GM19438 (cell line): ENCODE results near the gene HFE.
"Not testable (repeated sequence)": the region's sequence is repeated elsewhere in the genome, so short reads cannot be mapped to it uniquely, and the experiment has no call there.

Experiments
- ATAC-seq: cut with Tn5 transposase; IDR thresholded peaks from one replicate; pipeline ENCODE4 v1.9.1; 2021; ENCODE audit warnings: low read depth; ENCODE audit not compliant: unreplicated experiment

Gene HFE

DNA sequence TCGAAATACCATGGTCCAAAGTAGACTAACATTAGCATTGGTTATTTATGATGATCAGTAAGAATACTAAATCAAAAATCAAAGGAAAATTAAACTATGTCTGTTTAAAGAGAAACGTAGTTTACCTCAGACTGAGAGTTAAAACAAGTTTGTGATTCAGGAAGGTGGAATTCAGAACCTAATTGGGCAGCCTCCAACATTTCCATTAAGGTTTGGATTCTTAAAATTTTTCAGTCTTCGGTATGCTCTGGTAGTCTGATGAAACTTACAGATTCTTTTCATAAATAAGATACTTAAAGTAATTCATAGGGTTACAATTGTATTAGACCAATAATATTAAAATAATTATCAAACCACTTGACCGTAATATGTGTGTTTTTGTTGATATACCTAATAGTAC lies 18.6 kb downstream of the HFE start:
- ATAC-seq = no peak

DNA sequence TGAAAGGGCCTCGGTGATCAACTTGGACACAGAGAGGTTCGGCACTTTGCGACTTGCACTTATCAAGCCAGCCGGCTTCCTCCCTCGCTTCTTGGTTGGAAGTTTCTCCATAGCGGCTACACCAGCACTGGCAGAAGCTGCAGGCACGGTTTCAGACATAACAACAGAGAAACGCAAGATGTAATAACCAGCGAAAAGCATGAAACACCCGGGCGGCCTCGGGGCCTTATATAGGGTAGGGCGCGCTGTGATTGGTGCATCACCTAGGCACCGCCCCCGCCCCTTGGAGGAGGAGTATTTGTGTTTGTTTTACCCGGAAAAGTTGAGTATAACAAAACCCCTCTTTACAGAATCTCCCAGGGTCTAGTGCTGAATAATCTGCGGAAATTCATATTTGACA lies 20.7 kb downstream of the HFE start:
- ATAC-seq = no peak

DNA sequence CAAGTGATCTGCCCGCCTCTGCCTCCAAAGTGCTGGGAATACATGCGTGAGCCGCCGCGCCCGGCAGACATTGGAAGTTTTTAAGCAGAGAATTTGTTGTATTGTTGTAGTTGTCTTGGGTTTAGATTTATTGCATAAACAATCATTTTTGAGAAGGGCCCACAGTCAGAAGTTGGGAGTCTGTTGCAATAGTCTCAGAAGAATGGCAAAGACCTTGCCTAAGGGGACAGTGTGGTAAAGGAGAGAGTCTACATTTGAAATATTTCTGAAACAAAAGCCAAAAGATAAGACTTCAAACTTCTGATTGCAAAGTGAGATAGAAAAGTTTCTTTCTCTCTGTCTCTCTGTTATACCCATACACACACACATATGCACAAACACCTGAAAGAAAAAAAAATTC lies 22.5 kb downstream of the HFE start:
- no peak for ATAC-seq

DNA sequence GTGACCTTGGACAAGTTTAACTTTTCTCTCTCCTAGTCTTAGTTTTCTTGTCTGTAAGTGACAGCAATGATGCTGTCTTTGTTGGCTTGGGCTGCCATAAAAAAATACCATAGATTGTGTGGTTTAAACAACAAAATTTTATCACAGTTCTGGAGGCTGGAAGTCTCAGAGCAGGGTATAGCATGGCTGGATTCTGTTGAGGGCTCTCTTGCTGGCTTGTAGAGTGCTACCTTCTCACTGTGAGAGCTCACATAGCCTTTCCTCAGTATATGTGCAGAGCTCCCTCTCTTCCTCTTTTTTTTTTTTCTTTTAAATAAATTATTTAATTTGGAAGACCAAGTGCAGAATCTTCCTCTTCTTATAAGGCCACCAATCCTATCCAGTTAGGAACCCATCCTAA lies 26.3 kb downstream of the HFE start:
- ATAC-seq = no peak

DNA sequence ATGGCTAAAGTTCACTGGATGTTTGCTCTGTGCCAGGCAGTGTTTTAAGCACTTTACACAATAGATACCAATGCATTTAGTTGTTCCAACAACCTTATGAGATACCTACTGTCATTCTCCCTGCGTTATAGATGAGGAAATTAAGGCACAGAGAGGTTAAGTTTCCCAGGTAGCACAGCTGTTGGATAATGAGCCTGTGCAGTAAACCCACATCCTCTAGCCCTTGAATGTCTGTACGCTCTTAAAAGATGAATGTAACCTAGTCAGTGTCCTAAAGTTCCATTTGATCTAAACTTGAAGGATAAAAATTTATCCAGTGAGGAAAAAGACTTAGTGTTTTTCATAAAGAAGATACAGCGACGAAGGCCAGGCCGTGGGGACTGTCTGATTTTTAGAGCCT lies 28.0 kb downstream of the HFE start:
- no peak for ATAC-seq

DNA sequence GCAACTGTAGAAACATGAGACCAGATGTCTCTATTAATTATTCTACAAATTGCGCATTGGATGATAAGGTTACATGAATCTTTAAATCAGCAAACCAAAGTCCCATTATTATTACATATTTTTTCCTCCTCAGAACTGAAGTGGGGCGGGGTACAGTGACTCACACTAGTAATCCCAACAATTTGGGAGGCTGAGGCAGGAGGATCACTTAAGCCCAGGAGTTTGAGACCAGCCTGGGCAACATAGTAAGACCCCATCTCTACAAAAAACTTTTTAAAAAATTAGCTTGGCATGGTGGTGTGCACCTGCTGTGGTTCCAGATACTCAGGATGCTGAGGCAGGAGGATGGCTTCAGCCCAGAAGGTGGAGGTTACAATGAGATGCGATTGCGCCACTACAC lies 29.0 kb downstream of the HFE start:
- ATAC-seq = no peak

DNA sequence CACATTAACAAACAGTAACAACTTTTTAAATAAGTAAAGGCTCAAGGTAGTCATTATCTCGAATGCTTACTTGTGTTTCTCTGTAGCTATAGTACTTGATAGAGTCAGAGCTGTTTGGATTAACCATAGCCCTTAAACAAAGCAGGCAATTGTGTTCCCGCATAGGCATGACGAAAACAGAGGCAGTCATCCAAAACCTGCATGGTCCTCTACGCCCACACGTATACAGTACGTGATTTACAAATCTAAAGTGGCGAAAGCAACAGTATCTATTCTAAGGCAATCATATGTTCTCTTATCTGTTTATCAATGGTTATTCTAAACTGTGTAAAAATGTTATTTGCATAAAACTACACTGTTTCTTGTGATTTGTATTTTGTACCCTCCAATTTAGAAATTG lies 31.8 kb downstream of the HFE start:
- no peak for ATAC-seq

DNA sequence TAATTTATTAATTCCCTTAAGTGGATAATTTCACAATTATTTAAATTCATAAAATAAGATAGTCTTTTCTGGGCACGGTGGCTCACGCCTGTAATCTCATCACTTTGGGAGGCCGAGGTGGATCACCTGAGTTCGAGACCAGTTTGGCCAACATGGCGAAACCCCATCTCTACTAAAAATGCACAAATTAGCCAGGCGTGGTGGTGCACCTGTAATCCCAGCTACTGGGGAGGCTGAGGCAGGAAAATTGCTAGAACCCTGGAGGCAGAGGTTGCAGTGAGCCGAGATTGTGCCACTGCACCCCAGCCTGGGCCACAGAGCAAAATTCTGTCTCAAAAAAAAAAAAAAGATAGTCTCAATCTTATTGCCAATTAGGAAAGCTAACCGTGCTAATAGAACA lies 32.9 kb downstream of the HFE start:
- ATAC-seq = not testable (repeated sequence)

DNA sequence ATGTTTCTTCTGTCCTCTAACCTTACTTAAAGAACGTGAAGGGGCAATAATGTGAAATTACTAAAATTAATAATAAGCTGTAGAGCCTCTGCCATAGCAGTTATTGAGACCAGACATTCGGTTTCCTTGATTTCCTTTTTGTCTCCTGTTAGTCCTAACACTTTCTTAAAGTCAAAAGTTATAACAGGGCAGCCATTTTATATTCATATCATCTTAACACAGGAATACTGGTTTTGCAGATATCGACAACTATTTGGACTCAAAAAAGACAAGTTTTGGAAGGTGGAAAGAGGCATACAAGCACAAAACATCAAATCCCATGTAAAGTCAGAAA lies 33.5 kb downstream of the HFE start:
- ATAC-seq = no peak

DNA sequence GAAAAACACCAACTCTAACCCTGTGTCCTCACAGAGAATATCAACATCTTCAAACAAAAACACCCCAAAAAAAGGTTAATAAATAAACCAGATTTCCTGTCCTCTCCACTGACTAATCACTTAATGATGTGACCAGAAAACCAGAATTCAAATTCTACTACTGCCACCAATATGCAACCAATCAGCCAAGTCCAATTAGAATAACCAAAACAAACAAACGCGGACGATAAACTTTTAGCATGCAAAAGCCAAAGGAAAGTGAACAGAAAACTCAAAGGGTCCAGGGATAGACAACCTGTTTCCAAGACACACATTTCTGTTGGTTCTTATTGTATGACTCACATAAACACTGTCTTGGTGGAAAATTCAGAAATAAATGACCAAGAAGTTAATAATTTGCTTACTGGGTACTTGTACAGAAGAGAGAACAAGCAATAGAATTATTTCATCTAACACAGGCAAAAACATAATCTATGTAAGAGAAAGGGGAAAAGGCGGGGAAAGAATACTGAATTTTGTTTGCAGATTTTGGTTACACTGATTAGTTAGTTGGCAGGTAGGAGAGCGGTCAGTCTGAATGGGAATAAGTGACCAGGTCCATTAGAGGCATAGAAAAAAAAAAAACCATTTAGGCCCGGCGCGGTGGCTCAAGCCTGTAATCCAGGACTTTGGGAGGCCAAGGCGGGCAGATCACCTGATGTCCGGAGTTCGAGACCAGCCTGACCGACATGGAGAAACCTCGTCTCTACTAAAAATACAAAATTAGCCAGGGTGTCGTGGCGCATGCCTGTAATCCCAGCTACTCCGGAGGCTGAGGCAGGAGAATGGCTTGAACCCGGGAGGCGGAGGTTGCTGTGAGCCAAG lies 34.1 kb downstream of the HFE start:
- ATAC-seq = no peak

DNA sequence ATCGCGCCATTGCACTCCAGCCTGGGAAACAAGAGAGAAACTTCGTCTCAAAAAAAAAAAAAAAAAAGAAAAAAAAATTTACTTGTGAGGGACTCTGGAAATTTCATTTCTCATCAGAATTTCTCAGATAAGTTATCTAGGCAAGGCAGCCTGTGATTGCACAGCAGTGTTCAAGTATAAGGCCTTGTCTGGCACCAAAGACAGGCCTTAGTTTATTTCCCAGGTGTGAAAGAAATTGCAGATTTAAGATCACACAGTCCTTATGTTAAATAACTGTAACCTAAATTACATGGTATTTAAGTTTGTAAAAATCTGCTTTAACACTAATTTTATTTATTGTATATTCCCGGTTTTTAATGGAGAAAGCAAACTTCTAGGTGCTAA lies 34.8 kb downstream of the HFE start:
- no peak for ATAC-seq

DNA sequence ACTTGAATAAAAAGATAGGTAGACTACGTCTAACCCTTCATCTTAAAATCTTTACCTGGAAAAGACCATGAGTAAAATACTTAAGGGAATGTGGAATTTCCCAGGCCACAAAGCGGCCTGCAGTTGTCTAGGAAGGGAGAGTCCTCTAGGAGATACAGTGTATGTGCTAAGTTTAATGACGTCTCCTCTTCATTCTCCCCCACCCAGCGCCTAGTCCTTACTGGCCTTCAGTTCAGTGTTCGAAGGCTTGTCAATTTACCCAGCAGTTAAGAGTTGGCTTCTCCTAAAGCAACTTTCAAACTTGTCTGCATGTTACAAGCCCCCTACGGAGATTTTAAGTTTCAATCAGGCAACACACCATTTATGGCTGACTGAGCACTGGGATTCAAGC lies 35.2 kb downstream of the HFE start:
- no peak for ATAC-seq

DNA sequence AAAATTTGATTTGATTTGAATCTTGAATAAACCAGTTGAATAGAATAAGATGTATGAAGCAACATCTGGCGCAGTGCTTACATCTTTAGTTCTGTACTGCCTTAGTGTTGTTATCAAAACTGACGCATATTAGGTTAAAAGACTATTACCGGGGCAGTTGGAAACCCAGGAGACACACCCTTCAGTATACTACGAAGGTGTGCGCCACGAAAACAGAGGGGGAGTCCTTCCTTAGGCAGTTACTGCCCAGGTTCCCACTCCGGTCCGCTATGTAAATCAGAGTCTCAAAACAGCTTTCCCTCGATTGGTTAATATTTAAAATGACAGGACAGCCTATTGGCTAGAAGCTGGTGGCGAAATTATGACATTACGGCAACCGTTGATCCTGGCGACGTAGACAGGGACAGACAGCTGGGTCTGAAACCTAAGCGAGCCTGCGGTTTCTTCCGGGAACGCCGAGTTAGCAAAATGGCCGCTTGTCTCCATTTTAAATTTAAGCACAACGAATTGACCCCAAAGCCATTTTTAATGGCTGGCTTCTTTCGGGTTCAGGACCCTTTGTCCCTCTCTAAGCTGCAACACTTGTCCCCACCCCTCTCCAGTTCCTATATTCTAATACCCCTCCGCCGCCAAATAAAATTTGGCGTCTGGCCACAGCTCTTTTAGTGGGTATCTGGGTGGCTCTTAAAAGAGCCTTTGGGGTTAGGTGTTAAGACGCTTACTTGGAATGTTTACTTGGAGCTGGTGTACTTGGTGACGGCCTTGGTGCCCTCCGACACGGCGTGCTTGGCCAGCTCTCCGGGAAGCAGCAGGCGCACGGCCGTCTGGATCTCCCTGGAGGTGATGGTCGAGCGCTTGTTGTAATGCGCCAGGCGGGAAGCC lies 35.8 kb downstream of the HFE start:
- ATAC-seq = peak; percentile 41

DNA sequence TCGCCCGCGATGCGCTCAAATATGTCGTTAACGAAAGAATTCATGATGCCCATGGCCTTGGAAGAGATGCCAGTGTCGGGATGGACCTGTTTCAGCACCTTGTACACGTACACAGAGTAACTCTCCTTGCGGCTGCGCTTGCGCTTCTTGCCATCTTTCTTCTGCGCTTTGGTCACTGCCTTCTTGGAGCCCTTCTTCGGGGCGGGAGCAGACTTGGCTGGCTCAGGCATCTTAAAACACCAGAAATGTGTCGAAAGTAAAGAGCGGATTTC lies 36.4 kb downstream of the HFE start:
- ATAC-seq = peak; percentile 18

DNA sequence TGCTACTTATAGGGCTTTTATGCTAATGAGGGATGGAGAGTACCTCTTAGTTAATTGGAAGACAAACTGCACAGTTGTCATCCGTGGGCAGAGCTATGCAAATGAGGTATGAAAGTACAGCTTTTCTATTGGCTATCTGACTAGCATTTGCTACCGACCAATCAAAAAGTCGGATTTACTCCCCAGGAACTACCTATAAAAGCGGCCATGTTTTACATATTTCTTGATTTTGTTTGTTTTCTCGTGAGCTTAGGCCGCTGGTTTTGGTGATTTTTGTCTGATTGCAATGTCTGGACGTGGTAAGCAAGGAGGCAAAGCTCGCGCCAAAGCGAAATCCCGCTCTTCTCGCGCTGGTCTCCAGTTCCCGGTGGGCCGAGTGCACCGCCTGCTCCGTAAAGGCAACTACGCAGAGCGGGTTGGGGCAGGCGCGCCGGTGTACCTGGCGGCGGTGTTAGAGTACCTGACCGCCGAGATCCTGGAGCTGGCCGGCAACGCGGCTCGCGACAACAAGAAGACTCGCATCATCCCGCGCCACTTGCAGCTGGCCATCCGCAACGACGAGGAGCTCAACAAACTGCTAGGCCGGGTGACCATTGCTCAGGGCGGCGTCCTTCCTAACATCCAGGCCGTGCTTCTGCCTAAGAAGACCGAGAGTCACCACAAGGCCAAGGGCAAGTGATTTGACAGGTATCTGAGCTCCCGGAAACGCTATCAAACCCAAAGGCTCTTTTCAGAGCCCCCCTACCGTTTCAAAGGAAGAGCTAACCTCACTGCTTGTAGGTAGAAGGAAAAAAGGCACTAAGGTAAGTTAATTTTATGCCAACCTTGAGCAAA lies 36.9 kb downstream of the HFE start:
- ATAC-seq = peak; percentile 75

DNA sequence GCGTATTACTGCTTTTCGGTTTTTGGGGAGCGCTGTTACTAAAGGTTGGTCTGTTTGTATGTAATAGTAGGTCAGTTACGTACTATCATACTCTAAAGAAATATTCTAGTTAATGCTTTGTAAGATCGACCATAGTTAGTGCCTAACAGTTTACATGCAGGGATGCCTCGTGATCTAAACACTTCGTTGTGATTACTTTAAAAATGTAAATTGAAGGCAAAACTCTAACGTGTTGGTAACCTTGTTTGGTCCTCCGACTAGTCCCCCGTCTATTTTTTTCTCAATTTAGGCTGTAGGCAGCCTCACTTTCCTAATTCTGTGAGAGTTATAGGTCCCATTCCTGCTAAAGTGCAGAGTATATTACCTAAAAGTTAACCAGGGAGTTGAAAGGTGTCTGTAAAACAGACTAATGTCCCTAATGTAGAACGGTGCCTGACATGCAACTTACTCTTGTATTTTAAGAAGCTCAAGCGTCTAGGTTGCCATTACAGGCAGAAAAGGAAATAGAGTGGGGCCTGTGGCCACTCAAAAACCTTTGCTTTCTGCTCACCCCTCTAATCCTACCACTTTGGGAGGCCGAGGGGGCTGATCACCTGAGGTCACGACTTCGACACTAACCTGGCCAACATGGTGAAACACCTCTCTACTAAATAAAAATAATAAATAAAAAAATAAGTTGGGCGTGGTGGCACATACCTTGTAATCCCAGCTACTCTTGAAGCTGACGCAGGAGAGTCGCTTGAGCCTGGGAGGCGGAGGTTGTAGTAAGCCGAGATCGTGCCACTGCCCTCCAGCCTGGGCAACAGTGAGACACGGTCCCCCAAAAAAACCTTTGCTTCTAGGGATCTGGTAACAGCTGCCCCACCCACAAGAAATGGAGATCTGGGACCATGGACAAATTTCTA lies 37.8 kb downstream of the HFE start:
- no peak for ATAC-seq

DNA sequence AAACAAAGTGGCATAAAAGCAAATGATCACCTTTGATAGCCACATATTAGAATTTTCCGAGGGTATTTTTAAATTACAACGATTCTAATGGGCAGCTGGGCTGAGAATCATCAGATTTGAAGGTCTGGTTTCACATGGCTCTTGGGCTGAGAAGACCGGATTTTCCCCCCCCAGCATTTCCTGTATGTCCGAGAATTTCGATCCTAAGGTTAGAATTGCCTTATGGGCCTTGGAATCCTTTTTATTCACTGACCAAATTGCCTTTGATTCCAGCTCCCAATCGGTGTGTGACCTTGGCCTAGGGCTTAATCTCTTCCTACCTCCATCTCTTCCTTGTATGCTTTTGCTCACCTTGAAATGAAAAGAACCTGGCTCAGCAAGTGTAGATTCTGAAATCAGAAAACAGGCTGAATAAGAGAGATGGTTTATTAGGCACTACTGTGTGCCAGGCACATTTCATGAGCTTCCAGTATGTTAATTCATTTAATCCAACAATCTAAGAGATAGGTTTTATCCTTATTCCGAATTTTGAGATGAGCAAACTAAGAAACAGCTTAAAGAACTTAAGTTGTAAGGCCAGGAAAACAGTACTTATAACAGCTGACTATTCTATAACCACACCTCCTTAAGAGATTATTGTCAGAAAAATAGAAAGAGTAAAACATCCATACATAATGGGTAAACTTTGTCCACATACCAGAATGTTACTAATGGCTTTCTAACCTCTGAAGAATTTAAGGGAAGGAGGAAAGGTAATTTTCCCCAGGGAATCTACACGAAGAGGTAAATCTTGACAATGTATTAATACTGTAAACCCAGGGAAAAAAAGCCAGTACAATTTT lies 39.4 kb downstream of the HFE start:
- no peak for ATAC-seq

DNA sequence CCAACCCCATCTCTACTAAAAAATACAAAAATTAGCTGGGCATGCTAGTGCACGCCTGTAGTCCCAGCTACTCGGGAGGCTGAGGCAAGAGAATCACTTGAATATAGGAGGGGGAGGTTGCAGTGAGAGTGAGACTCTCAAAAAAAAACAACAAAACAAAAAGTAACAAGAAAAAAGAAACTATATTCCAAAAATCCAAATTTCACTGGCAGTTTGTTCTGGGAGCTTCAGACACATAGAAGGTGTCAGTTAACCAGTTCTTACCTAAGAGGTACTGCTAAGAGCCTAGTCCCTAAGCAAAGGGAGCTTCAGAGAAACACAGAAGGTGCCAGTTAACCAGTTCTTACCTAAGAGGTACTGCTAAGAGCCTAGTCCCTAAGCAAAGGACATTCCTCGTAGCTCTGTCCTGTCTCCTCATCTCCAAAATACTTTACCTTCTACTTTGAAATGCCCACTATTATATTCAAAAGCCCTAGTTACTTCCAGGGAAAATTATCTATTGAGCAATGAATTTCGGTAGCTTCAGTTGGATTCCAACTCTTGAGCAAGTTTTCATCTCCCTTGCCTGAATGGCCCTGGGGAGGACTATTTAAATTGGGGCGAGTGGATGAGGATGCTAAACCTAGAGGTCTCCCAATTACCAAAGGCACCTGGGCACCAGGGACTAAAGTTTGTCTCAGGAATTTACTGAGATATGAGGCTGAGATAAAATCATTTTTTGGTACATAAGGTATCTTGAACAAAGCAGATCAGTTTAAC lies 41.0 kb downstream of the HFE start:
- no peak for ATAC-seq

DNA sequence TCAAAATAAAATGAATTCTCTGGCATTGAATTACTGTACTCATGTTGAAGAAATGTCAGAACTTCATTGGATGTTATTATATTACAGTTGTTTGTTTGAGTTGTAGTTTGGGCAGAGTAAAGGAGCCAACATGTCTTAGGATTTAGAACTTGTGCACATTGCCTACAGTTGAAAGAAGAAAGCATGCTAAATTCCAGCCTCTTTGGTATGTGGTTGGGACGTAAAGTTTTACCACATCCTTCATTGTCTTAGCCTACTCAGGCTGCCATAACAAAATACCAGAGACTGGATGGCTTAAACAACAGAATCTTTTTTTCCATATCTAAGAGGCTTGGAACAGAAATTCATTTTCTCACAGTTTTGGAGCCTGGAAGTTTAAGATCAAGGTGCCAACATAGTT lies 42.4 kb downstream of the HFE start:
- ATAC-seq = no peak
